Aortic smooth muscle cell (primary cell): Measurements from ENCODE around the gene MYH16. TPM values are rescaled to one million over a fixed set of nuclear protein-coding genes. Genes with fewer than 3 reads are reported as not detected.

Source experiments
- total RNA-seq: library from RNA; depleted of rRNA; stranded (reverse); fragments of >200 nt; gene quantifications from 2 replicates; pipeline ENCODE4 v1.2.3, GENCODE V29; 2014

Gene MYH16
- total RNA-seq, result not detected in 2 replicates

GRCh38 chr7:99272476-99273045 is at the start of gene MYH16:
Gene MYH16, plus strand, starts transcription at chr7:99272839.

GRCh38 chr7:99325592-99326407 is 53.2 kb downstream of the MYH16 start, which contains the start of gene ARPC1A:
Gene ARPC1A, plus strand, starts transcription at chr7:99325898. Its CDS starts 7,456 bp downstream, at chr7:99333354.

Other genes starting within 250 kb of the MYH16 start
- 20.9 and 21.6 TPM in 2 replicates for gene SMURF1, start 128.7 kb upstream of the MYH16 start, total RNA-seq
- not detected in 2 replicates for gene KPNA7, start 64.7 kb upstream of the MYH16 start, total RNA-seq
- gene ARPC1A, start 53.1 kb downstream of the MYH16 start, total RNA-seq, result 241 and 242 TPM in 2 replicates
- 818 and 938 TPM in 2 replicates for gene ARPC1B, start 101.9 kb downstream of the MYH16 start, total RNA-seq
- 45.3 and 47.7 TPM in 2 replicates for gene PDAP1, start 135.8 kb downstream of the MYH16 start, total RNA-seq
- gene BUD31, start 136.1 kb downstream of the MYH16 start, total RNA-seq, result 153 and 167 TPM in 2 replicates
- 5.0 and 6.7 TPM in 2 replicates for gene PTCD1, start 166.0 kb downstream of the MYH16 start, total RNA-seq
- gene CPSF4, start 166.1 kb downstream of the MYH16 start, total RNA-seq, result 17.2 and 18.4 TPM in 2 replicates
- gene ATP5MF, start 193.3 kb downstream of the MYH16 start, total RNA-seq, result 310 and 525 TPM in 2 replicates
- 5.3 and 7.2 TPM in 2 replicates for gene ZNF789, start 200.1 kb downstream of the MYH16 start, total RNA-seq
- gene ZNF394, start 227.4 kb downstream of the MYH16 start, total RNA-seq, result 26.2 TPM in 2 replicates
- 11.6 and 11.8 TPM in 2 replicates for gene ZKSCAN5, start 231.8 kb downstream of the MYH16 start, total RNA-seq